WTC11 (cell line): ENCODE results near the gene WDR81. TPM values are rescaled to one million over a fixed set of nuclear protein-coding genes. Genes with fewer than 3 reads are reported as not detected.

ENCODE experiments used
- ATAC-seq: fragments of 200-7000 bp; cut with Tn5 transposase; 2 replicates; pipeline ENCODE4 v1.10.0; 2021; ENCODE audit warnings: mild to moderate bottlenecking, moderate library complexity
- CTCF ChIA-PET: fragments of 300-600 bp; sonication (Branson Sonifier 250); formaldehyde crosslinking; loops from one replicate; lab custom pipeline; 2021; ENCODE audit warnings: antibody characterized with exemption; lab: Charles Lee
- POLR2A ChIA-PET: fragments of 350-600 bp; sonication (Branson Sonifier 250); formaldehyde crosslinking; loops from one replicate; lab custom pipeline; 2021; ENCODE audit warnings: antibody characterized with exemption; lab: Charles Lee
- DNase-seq: peaks from one replicate; pipeline ENCODE4 v3.0.0; 2021; ENCODE audit warnings: low spot score
- H3K27ac Mint-ChIP-seq: 2 replicates; pipeline ENCODE4 v1.8.0; 2021; ENCODE audit warnings: mixed read lengths
- H3K27me3 Mint-ChIP-seq: 2 replicates; pipeline ENCODE4 v1.8.0; 2021; ENCODE audit warnings: low read depth, mild to moderate bottlenecking, moderate library complexity, mixed read lengths
- H3K36me3 Mint-ChIP-seq: 2 replicates; pipeline ENCODE4 v1.8.0; 2021; ENCODE audit warnings: mixed read lengths
- H3K4me1 Mint-ChIP-seq: 2 replicates; pipeline ENCODE4 v1.8.0; 2022; ENCODE audit warnings: mixed read lengths
- H3K4me3 Mint-ChIP-seq: 2 replicates; pipeline ENCODE4 v1.8.0; 2021; ENCODE audit warnings: mild to moderate bottlenecking, moderate library complexity, mixed read lengths
- H3K9me3 Mint-ChIP-seq: 2 replicates; pipeline ENCODE4 v1.8.0; 2021; ENCODE audit warnings: mixed read lengths
- CREB1 ChIP-seq: sonication (generic); formaldehyde crosslinking; IDR thresholded peaks from 2 replicates; pipeline ENCODE4 v1.8.0; 2023; ENCODE audit warnings: mild to moderate bottlenecking, missing genetic modification reagents
- CREM ChIP-seq: sonication (generic); formaldehyde crosslinking; IDR thresholded peaks from 2 replicates; pipeline ENCODE4 v1.8.1; 2022; ENCODE audit warnings: mild to moderate bottlenecking, missing genetic modification reagents, moderate library complexity
- ELF4 ChIP-seq: sonication (generic); formaldehyde crosslinking; IDR thresholded peaks from 2 replicates; pipeline ENCODE4 v1.8.1; 2022; ENCODE audit warnings: low read depth, mild to moderate bottlenecking, moderate library complexity, missing genetic modification reagents
- ESRRA ChIP-seq: sonication (generic); formaldehyde crosslinking; IDR thresholded peaks from 2 replicates; pipeline ENCODE4 v1.8.1; 2022; ENCODE audit warnings: mild to moderate bottlenecking, missing genetic modification reagents, borderline replicate concordance
- FOXK1 ChIP-seq: sonication (generic); formaldehyde crosslinking; IDR thresholded peaks from 2 replicates; pipeline ENCODE4 v1.8.0; 2022; ENCODE audit warnings: mild to moderate bottlenecking, moderate library complexity, missing genetic modification reagents
- FOXP1 ChIP-seq: sonication (generic); formaldehyde crosslinking; IDR thresholded peaks from 2 replicates; pipeline ENCODE4 v1.8.0; 2022; ENCODE audit warnings: missing genetic modification reagents, mild to moderate bottlenecking, moderate library complexity, borderline replicate concordance
- GABPB1 ChIP-seq: sonication (generic); formaldehyde crosslinking; IDR thresholded peaks from 2 replicates; pipeline ENCODE4 v1.8.1; 2023; ENCODE audit warnings: mild to moderate bottlenecking, missing genetic modification reagents
- IRF2 ChIP-seq: sonication (generic); formaldehyde crosslinking; IDR thresholded peaks from 2 replicates; pipeline ENCODE4 v1.8.0; 2022; ENCODE audit warnings: low read depth, missing genetic modification reagents, borderline replicate concordance
- JAZF1 ChIP-seq: fragments of 250-450 bp; sonication (Bioruptor Pico); IDR thresholded peaks from 2 replicates; pipeline ENCODE4 v1.9.0; 2021; ENCODE audit warnings: moderate library complexity, mild to moderate bottlenecking, inconsistent platforms
- KAT7 ChIP-seq: sonication (generic); formaldehyde crosslinking; IDR thresholded peaks from 2 replicates; pipeline ENCODE4 v1.8.1; 2023; ENCODE audit warnings: missing genetic modification reagents, mild to moderate bottlenecking, borderline replicate concordance
- MXD4 ChIP-seq: fragments of 250-450 bp; sonication (Bioruptor Pico); IDR thresholded peaks from 2 replicates; pipeline ENCODE4 v1.8.0; 2021; ENCODE audit warnings: mild to moderate bottlenecking, moderate library complexity, borderline replicate concordance
- NFE2L1 ChIP-seq: sonication (generic); formaldehyde crosslinking; IDR thresholded peaks from 2 replicates; pipeline ENCODE4 v1.8.1; 2023; ENCODE audit warnings: missing genetic modification reagents
- RELA ChIP-seq: sonication (generic); formaldehyde crosslinking; IDR thresholded peaks from 2 replicates; pipeline ENCODE4 v1.8.1; 2022; ENCODE audit warnings: missing genetic modification reagents, mild to moderate bottlenecking, borderline replicate concordance
- RORB ChIP-seq: fragments of 250-450 bp; sonication (Bioruptor Pico); IDR thresholded peaks from 2 replicates; pipeline ENCODE4 v1.9.0; 2021; ENCODE audit warnings: mild to moderate bottlenecking
- USF2 ChIP-seq: sonication (generic); formaldehyde crosslinking; IDR thresholded peaks from 2 replicates; pipeline ENCODE4 v1.8.1; 2023; ENCODE audit warnings: mild to moderate bottlenecking, missing genetic modification reagents, moderate library complexity
- ZBTB21 ChIP-seq: sonication (generic); formaldehyde crosslinking; IDR thresholded peaks from 2 replicates; pipeline ENCODE4 v1.8.1; 2023; ENCODE audit warnings: mild to moderate bottlenecking, missing genetic modification reagents, borderline replicate concordance
- ZNF423 ChIP-seq: fragments of 250-450 bp; sonication (Bioruptor Pico); IDR thresholded peaks from 2 replicates; pipeline ENCODE4 v2.1.2; 2022; ENCODE audit warnings: mild to moderate bottlenecking, moderate library complexity
- total RNA-seq: library from RNA; stranded (reverse); gene quantifications from 3 replicates; pipeline ENCODE4 v1.2.3, GENCODE V29; 2021
- TF ChIP-seq, protein P1 (sequence below): fragments of 200-600 bp; IDR thresholded peaks from 2 replicates; pipeline ENCODE4 v1.8.0; 2022; ENCODE audit warnings: antibody characterized with exemption
- TF ChIP-seq, protein P2 (sequence below): sonication (generic); formaldehyde crosslinking; IDR thresholded peaks from 2 replicates; pipeline ENCODE4 v1.8.0; 2023; ENCODE audit warnings: missing genetic modification reagents
- TF ChIP-seq, protein P3 (sequence below): sonication (generic); formaldehyde crosslinking; IDR thresholded peaks from 2 replicates; pipeline ENCODE4 v1.8.1; 2023; ENCODE audit warnings: mild to moderate bottlenecking, missing genetic modification reagents, borderline replicate concordance
- TF ChIP-seq, protein P4 (sequence below): fragments of 250-450 bp; sonication (Bioruptor Pico); conservative IDR thresholded peaks from 2 replicates; pipeline ENCODE4 v1.9.0; 2021; ENCODE audit warnings: mild to moderate bottlenecking
- TF ChIP-seq, protein P5 (sequence below): fragments of 250-450 bp; sonication (Bioruptor Pico); IDR thresholded peaks from 2 replicates; pipeline ENCODE4 v1.9.0; 2021; ENCODE audit warnings: mild to moderate bottlenecking, borderline replicate concordance

WDR81 gene
- total RNA-seq, 1 experiment from 2014 or later: 16.4 TPM

DNA sequence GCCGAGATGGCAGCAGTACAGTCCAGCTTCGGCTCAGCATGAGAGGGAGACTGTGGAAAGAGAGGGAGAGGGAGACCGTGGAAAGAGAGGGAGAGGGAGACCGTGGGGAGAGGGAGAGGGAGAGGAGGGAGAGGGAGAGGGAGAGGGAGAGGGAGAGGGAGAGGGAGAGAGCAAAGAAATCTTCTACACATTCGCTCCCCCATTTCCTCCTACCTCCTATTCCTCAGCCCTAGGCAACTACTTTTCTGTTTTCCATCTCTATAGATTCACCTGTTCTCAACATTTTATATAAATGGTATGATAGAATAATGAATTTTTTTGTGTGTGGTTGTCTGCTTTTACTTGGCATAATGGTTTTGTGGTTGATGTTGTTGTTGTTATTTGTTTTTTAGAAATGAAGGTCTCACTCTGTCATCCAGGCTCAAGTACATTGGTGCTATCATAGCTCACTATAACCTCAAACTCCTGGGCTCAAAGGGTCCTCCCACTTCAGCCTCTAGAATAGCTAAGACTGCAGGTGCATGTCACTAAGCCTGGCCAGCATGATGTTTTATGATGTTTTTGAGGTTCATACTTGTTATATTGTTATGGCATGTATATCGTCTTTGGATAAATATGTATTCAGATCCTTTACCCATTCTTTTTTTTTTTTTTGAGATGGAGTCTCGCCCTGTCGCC is 33.8 kb upstream of the WDR81 start (continued):
- TF ChIP-seq ZNF423 (CRISPR knock-in tag) (no peak), ELF4 (no peak)

GRCh38 chr17:1693339-1693738 is 31.2 kb upstream of the WDR81 start:
- H3K27me3 Mint-ChIP-seq: peaks cover 6% of the 10 kb centered on the region
- no peak overlapping the region for H3K4me3 Mint-ChIP-seq
- ChIA-PET CTCF (no interaction called here), POLR2A (no interaction called here)
- DNase-seq (no peak), ATAC-seq (no peak)
- no peaks in the 10 kb centered on the region for H3K4me1 Mint-ChIP-seq
- H3K9me3 Mint-ChIP-seq: peaks cover 18% of the 10 kb centered on the region
- no peak overlapping the region for H3K27ac Mint-ChIP-seq
- H3K36me3 Mint-ChIP-seq: peaks cover 13% of the 10 kb centered on the region
- no peak for TF ChIP-seq JAZF1
- no peak for TF ChIP-seq ESRRA
- TF ChIP-seq, protein P1, sequence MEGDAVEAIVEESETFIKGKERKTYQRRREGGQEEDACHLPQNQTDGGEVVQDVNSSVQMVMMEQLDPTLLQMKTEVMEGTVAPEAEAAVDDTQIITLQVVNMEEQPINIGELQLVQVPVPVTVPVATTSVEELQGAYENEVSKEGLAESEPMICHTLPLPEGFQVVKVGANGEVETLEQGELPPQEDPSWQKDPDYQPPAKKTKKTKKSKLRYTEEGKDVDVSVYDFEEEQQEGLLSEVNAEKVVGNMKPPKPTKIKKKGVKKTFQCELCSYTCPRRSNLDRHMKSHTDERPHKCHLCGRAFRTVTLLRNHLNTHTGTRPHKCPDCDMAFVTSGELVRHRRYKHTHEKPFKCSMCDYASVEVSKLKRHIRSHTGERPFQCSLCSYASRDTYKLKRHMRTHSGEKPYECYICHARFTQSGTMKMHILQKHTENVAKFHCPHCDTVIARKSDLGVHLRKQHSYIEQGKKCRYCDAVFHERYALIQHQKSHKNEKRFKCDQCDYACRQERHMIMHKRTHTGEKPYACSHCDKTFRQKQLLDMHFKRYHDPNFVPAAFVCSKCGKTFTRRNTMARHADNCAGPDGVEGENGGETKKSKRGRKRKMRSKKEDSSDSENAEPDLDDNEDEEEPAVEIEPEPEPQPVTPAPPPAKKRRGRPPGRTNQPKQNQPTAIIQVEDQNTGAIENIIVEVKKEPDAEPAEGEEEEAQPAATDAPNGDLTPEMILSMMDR: no peak
- no peak for TF ChIP-seq FOXP1 (CRISPR knock-in tag)
- no peak for TF ChIP-seq CREM (CRISPR knock-in tag)
- TF ChIP-seq NFE2L1 (CRISPR knock-in tag): no peak
- TF ChIP-seq FOXK1 (CRISPR knock-in tag): no peak
- no peak for TF ChIP-seq ZNF423 (CRISPR knock-in tag)
- no peak for TF ChIP-seq RORB (CRISPR knock-in tag)
- no peak for TF ChIP-seq MXD4 (CRISPR knock-in tag)
- no peak for TF ChIP-seq USF2
- TF ChIP-seq KAT7: no peak
- TF ChIP-seq, protein P2, sequence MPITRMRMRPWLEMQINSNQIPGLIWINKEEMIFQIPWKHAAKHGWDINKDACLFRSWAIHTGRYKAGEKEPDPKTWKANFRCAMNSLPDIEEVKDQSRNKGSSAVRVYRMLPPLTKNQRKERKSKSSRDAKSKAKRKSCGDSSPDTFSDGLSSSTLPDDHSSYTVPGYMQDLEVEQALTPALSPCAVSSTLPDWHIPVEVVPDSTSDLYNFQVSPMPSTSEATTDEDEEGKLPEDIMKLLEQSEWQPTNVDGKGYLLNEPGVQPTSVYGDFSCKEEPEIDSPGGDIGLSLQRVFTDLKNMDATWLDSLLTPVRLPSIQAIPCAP: no peak
- TF ChIP-seq CREB1 (CRISPR knock-in tag): no peak
- TF ChIP-seq, protein P3, sequence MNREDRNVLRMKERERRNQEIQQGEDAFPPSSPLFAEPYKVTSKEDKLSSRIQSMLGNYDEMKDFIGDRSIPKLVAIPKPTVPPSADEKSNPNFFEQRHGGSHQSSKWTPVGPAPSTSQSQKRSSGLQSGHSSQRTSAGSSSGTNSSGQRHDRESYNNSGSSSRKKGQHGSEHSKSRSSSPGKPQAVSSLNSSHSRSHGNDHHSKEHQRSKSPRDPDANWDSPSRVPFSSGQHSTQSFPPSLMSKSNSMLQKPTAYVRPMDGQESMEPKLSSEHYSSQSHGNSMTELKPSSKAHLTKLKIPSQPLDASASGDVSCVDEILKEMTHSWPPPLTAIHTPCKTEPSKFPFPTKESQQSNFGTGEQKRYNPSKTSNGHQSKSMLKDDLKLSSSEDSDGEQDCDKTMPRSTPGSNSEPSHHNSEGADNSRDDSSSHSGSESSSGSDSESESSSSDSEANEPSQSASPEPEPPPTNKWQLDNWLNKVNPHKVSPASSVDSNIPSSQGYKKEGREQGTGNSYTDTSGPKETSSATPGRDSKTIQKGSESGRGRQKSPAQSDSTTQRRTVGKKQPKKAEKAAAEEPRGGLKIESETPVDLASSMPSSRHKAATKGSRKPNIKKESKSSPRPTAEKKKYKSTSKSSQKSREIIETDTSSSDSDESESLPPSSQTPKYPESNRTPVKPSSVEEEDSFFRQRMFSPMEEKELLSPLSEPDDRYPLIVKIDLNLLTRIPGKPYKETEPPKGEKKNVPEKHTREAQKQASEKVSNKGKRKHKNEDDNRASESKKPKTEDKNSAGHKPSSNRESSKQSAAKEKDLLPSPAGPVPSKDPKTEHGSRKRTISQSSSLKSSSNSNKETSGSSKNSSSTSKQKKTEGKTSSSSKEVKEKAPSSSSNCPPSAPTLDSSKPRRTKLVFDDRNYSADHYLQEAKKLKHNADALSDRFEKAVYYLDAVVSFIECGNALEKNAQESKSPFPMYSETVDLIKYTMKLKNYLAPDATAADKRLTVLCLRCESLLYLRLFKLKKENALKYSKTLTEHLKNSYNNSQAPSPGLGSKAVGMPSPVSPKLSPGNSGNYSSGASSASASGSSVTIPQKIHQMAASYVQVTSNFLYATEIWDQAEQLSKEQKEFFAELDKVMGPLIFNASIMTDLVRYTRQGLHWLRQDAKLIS: no peak
- TF ChIP-seq RELA (CRISPR knock-in tag): no peak

DNA sequence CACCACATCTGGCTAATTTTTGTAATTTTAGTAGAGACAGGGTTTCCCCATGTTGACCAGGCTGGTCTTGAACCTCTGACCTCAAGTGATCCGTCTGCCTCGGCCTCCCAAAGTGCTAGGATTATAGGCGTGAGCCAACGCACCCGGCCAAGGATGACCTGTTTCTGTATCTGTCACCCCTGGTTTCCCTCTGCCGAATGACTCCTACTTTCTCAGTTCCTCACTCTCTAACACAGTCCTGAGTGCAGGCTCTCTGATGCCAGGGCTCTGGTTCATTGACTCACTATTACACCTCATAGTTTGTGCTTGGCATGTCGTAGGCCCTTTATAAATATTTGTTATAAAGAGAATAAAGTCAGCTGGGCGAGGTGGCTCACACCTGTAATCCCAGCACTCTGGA is 29.1 kb upstream of the WDR81 start:
- DNase-seq (no peak), ATAC-seq (no peak)
- no peaks in the 10 kb centered on the region for H3K4me1 Mint-ChIP-seq
- H3K4me3 Mint-ChIP-seq: no peak overlapping the region
- peaks cover 10% of the 10 kb centered on the region for H3K36me3 Mint-ChIP-seq
- H3K27me3 Mint-ChIP-seq: peaks cover 6% of the 10 kb centered on the region
- ChIA-PET POLR2A (no interaction called here), CTCF (no interaction called here)
- peaks cover 18% of the 10 kb centered on the region for H3K9me3 Mint-ChIP-seq
- no peak overlapping the region for H3K27ac Mint-ChIP-seq
- TF ChIP-seq, protein P4, sequence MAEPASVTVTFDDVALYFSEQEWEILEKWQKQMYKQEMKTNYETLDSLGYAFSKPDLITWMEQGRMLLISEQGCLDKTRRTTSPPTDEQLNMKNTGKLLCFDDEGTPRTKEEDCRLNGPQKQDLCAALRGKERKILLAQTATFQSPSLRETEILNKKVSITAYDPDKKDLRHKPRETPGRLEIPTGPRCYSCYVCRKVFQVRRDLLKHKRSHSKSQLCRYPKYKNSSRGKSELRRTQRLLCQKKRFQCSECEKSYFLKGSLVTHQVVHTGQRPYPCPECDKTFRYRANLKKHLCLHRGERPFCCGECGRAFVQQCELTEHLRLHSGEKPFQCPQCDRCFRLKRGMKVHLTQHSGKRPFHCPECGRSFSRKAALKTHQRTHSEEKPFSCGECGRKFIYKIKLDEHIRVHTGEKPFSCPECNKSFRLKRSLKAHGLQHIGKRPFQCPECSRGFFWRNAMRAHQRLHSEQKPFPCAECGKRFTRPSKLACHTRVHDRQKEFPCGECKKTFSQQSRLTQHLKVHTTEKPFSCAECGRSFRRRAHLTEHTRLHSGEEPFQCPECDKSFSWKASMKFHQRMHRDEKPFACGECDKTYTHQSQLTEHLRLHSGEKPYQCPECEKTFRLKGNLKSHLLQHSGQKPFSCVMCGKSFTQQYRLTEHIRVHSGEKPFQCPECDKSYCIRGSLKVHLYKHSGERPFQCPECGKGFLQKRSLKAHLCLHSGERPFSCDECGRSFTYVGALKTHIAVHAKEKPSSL (CRISPR knock-in tag): no peak
- TF ChIP-seq GABPB1 (CRISPR knock-in tag): no peak
- TF ChIP-seq, protein P5, sequence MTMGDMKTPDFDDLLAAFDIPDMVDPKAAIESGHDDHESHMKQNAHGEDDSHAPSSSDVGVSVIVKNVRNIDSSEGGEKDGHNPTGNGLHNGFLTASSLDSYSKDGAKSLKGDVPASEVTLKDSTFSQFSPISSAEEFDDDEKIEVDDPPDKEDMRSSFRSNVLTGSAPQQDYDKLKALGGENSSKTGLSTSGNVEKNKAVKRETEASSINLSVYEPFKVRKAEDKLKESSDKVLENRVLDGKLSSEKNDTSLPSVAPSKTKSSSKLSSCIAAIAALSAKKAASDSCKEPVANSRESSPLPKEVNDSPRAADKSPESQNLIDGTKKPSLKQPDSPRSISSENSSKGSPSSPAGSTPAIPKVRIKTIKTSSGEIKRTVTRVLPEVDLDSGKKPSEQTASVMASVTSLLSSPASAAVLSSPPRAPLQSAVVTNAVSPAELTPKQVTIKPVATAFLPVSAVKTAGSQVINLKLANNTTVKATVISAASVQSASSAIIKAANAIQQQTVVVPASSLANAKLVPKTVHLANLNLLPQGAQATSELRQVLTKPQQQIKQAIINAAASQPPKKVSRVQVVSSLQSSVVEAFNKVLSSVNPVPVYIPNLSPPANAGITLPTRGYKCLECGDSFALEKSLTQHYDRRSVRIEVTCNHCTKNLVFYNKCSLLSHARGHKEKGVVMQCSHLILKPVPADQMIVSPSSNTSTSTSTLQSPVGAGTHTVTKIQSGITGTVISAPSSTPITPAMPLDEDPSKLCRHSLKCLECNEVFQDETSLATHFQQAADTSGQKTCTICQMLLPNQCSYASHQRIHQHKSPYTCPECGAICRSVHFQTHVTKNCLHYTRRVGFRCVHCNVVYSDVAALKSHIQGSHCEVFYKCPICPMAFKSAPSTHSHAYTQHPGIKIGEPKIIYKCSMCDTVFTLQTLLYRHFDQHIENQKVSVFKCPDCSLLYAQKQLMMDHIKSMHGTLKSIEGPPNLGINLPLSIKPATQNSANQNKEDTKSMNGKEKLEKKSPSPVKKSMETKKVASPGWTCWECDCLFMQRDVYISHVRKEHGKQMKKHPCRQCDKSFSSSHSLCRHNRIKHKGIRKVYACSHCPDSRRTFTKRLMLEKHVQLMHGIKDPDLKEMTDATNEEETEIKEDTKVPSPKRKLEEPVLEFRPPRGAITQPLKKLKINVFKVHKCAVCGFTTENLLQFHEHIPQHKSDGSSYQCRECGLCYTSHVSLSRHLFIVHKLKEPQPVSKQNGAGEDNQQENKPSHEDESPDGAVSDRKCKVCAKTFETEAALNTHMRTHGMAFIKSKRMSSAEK (CRISPR knock-in tag): no peak
- no peak for TF ChIP-seq IRF2 (CRISPR knock-in tag)
- TF ChIP-seq ZBTB21 (CRISPR knock-in tag): no peak
